ENCODE results near the gene PTPRG. TPM values are rescaled to one million over a fixed set of nuclear protein-coding genes. Genes with fewer than 3 reads are reported as not detected.
A peak's percentile ranks its signal among the peaks of the same experiment; 100 is the strongest.

PTPRG gene
- total RNA-seq, 2 donors from 2014 or later = 76.5 to 108 TPM

- Histone ChIP-seq H3K4me3 (ENCODE audit: low read length) (no peak overlapping the region), H3K27ac (ENCODE audit: low read depth, low read length) (no peak overlapping the region), H3K4me1 (ENCODE audit: control insufficient read depth, insufficient read depth, low read length) (no peaks in the 10 kb centered on the region), H3K36me3 (ENCODE audit: control insufficient read depth, insufficient read depth, low read length) (no peaks in the 10 kb centered on the region), H3K9me3 (ENCODE audit: control insufficient read depth, low read length) (no peaks in the 10 kb centered on the region), H3K27me3 (ENCODE audit: control insufficient read depth, insufficient read depth, low read length, poor library complexity, severe bottlenecking) (no peaks in the 10 kb centered on the region), H3K9ac (ENCODE audit: extremely low read depth, low read length, poor library complexity, severe bottlenecking) (no peak overlapping the region)
- H3K4me1 Mint-ChIP-seq = peaks cover 36% of the 10 kb centered on the region
- no peak overlapping the region for H3K4me3 Mint-ChIP-seq
- H3K9me3 Mint-ChIP-seq = no peaks in the 10 kb centered on the region
- TF ChIP-seq CTCF (conservative IDR thresholded peaks at IDR 0.05) = no peak
- peak overlapping the region; percentile 60 for H3K27ac Mint-ChIP-seq
- whole genome bisulfite sequencing, 2 experiments (ENCODE audit: insufficient coverage in 1 of 2, insufficient read length in 1 of 2) = 100% methylated on average over 1 of the region's 3 CpGs; no CpG with 5 or more reads in 1 of the 2 experiments
- no peak for DNase-seq
- H3K27me3 Mint-ChIP-seq (ENCODE audit: insufficient read depth) = no peaks in the 10 kb centered on the region
- no peaks in the 10 kb centered on the region for H3K36me3 Mint-ChIP-seq (ENCODE audit: low read depth)
Observed at GRCh38 chr3:61890167-61890566, 328.8 kb downstream of the PTPRG start.

DNA sequence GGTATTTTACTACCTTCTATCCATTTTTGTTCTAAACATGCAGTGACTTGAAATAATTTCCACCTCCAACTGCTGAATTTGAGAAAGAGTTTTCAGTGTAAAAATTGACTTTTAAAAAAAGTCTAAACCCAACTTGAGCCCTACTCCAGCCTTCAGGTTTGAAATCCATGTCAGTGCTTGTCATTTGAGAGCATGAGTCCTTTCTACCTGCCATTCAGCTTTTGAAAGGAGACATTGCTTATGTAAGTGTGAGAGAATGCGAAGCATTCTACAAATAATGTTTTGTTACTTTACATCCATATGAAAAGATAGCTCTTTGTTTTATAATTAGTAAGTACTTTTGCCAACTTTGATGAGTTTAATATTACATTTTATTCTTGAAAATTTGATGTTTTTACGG lies 329.2 kb downstream of the PTPRG start:
- no peak for TF ChIP-seq CTCF (conservative IDR thresholded peaks at IDR 0.05)
- Mint-ChIP-seq H3K27me3 (ENCODE audit: insufficient read depth) (no peaks in the 10 kb centered on the region), H3K4me3 (no peak overlapping the region), H3K36me3 (ENCODE audit: low read depth) (no peaks in the 10 kb centered on the region), H3K4me1 (peaks cover 40% of the 10 kb centered on the region), H3K9me3 (no peaks in the 10 kb centered on the region), H3K27ac (no peak overlapping the region)
- Histone ChIP-seq H3K9me3 (ENCODE audit: control insufficient read depth, low read length) (no peaks in the 10 kb centered on the region), H3K4me1 (ENCODE audit: control insufficient read depth, insufficient read depth, low read length) (no peaks in the 10 kb centered on the region), H3K27me3 (ENCODE audit: control insufficient read depth, insufficient read depth, low read length, poor library complexity, severe bottlenecking) (no peaks in the 10 kb centered on the region), H3K4me3 (ENCODE audit: low read length) (no peak overlapping the region), H3K9ac (ENCODE audit: extremely low read depth, low read length, poor library complexity, severe bottlenecking) (no peak overlapping the region), H3K27ac (ENCODE audit: low read depth, low read length) (no peak overlapping the region), H3K36me3 (ENCODE audit: control insufficient read depth, insufficient read depth, low read length) (no peaks in the 10 kb centered on the region)
- DNase-seq = no peak
- 83% methylated on average over 1 of the region's 2 CpGs; no CpG with 5 or more reads in 1 of the 2 experiments for WGBS, 2 experiments (ENCODE audit: insufficient coverage in 1 of 2, insufficient read length in 1 of 2)

- no peak overlapping the region for H3K9ac ChIP-seq (ENCODE audit: extremely low read depth, low read length, poor library complexity, severe bottlenecking)
- no peaks in the 10 kb centered on the region for H3K27me3 ChIP-seq (ENCODE audit: control insufficient read depth, insufficient read depth, low read length, poor library complexity, severe bottlenecking)
- H3K4me1 Mint-ChIP-seq = peaks cover 37% of the 10 kb centered on the region
- H3K27me3 Mint-ChIP-seq (ENCODE audit: insufficient read depth) = peaks cover 1% of the 10 kb centered on the region
- no peak for TF ChIP-seq CTCF (conservative IDR thresholded peaks at IDR 0.05)
- H3K36me3 ChIP-seq (ENCODE audit: control insufficient read depth, insufficient read depth, low read length) = no peaks in the 10 kb centered on the region
- no peak overlapping the region for H3K27ac Mint-ChIP-seq
- WGBS, 2 experiments (ENCODE audit: insufficient coverage in 1 of 2, insufficient read length in 1 of 2) = 85 to 91% methylated on average over 3 to 4 of the region's 4 CpGs
- H3K4me3 ChIP-seq (ENCODE audit: low read length) = no peak overlapping the region
- H3K36me3 Mint-ChIP-seq (ENCODE audit: low read depth) = no peaks in the 10 kb centered on the region
- DNase-seq = no peak
- no peaks in the 10 kb centered on the region for H3K9me3 Mint-ChIP-seq
- H3K4me1 ChIP-seq (ENCODE audit: control insufficient read depth, insufficient read depth, low read length) = no peaks in the 10 kb centered on the region
- no peaks in the 10 kb centered on the region for H3K9me3 ChIP-seq (ENCODE audit: control insufficient read depth, low read length)
- H3K4me3 Mint-ChIP-seq = no peak overlapping the region
- no peak overlapping the region for H3K27ac ChIP-seq (ENCODE audit: low read depth, low read length)
Observed at GRCh38 chr3:61892891-61893290, 331.5 kb downstream of the PTPRG start.
